ENCODE data around the gene FSIP2. TPM values are rescaled to one million over a fixed set of nuclear protein-coding genes. Genes with fewer than 3 reads are reported as not detected.
A peak's percentile ranks its signal among the peaks of the same experiment; 100 is the strongest.

The FSIP2 gene
- total and polyA plus RNA-seq, 2 of the 8 experiments (the other 6 are each of a cell fraction or from before 2014, with no cell fraction given) = 0.47 to 1.4 TPM

DNA sequence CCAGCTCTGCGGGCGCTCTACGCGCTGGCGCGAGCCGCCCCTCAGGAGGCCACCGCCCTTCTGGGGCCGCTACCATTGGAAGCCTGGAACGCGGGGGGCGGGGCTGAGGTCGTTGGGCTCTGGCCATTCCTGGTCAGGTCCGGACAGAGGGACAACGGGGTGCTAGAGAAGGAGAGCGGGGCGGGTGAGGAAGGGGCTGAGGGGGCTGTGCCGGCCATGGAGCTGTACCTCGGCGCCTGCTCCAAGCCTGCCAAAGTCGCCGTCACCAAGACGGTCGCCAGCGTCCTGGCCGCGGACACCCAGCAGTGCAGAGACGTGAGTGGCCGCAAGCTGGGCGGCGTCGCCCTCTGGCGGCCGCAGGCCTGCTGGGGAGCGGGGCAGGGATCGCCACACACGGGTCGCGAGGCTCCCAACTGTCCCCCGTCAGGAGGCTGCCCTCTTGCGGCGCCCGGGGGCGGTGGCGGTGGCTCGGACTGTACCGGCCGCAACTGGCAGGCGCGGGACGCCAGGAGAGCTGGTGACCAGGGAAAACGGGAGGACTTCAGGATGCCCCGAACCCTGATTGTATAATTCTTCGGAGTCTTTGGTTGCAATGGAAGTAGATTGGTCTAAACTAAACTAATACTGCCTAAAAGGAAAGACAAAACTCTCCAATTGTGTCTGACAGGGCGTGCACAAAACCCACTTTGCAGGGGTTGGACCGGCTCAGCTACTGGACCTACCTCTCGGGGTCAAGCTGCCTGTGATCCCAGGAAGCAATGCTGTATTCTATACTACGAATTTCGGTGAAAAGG, at the start of gene FSIP2 (continued):
- TF ChIP-seq, protein P1, sequence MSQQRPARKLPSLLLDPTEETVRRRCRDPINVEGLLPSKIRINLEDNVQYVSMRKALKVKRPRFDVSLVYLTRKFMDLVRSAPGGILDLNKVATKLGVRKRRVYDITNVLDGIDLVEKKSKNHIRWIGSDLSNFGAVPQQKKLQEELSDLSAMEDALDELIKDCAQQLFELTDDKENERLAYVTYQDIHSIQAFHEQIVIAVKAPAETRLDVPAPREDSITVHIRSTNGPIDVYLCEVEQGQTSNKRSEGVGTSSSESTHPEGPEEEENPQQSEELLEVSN (IDR thresholded peaks at IDR 0.05) = 0 out of 2 replicates have a peak, but pooled peaks have one; percentile 11
- no peak for TF ChIP-seq BRCA1 (IDR thresholded peaks at IDR 0.05; ENCODE audit: low read depth, low read length)
- peak; percentile 93 for TF ChIP-seq ASH2L (IDR thresholded peaks at IDR 0.05; ENCODE audit: low read length)
- TF ChIP-seq KDM4A (IDR thresholded peaks at IDR 0.05; ENCODE audit: low read depth, low read length, severe bottlenecking) = peak; percentile 97
- TF ChIP-seq GTF2F1 (IDR thresholded peaks at IDR 0.05; ENCODE audit: borderline replicate concordance, low read depth, low read length) = no peak; the same call in 1 of the 2 replicates
- peak; percentile 32; the same call in 1 of the 2 replicates for TF ChIP-seq TAF1 (IDR thresholded peaks at IDR 0.05; ENCODE audit: low read depth, low read length)
- peak; percentile 76 for TF ChIP-seq TAF7 (optimal IDR thresholded peaks at IDR 0.05; ENCODE audit: borderline replicate concordance, low read depth, low read length)
- no peak for TF ChIP-seq HDAC6 (IDR thresholded peaks at IDR 0.05; ENCODE audit: low read depth, low read length)
- TF ChIP-seq TBP (IDR thresholded peaks at IDR 0.05; ENCODE audit: low read depth, low read length) = peak; percentile 49; the same call in 1 of the 2 replicates
- TF ChIP-seq RNF2 (IDR thresholded peaks at IDR 0.05; ENCODE audit: borderline replicate concordance, low read depth, low read length, missing control alignments, poor library complexity, severe bottlenecking) = no peak
- no peak for TF ChIP-seq CHD2 (IDR thresholded peaks at IDR 0.05; ENCODE audit: low read length)
- 0 out of 2 replicates have a peak, but pooled peaks have one; percentile 8 for TF ChIP-seq TEAD4 (IDR thresholded peaks at IDR 0.05; ENCODE audit: low read depth, low read length)
- TF ChIP-seq TCF12 (IDR thresholded peaks at IDR 0.05; ENCODE audit: low read depth, low read length) = no peak
- 0 out of 4 replicates have a peak, but pooled peaks of 1 of the 2 experiments have one; percentile 34 for TF ChIP-seq HDAC2 (IDR thresholded peaks at IDR 0.05; ENCODE audit: borderline replicate concordance in 1 of 2, low read depth in 2 of 2, low read length in 2 of 2)
- no peak for TF ChIP-seq RFX5 (IDR thresholded peaks at IDR 0.05; ENCODE audit: borderline replicate concordance, low read depth, low read length)
- TF ChIP-seq SP1 (IDR thresholded peaks at IDR 0.05; ENCODE audit: low read depth, low read length) = no peak
- peak; percentile 30; the same call in 1 of the 2 replicates for TF ChIP-seq BACH1 (IDR thresholded peaks at IDR 0.05; ENCODE audit: low read length)
- TF ChIP-seq RXRA (IDR thresholded peaks at IDR 0.05; ENCODE audit: insufficient read depth, low read depth, low read length) = no peak
- TF ChIP-seq SIRT6 (IDR thresholded peaks at IDR 0.05; ENCODE audit: low read length) = no peak
- TF ChIP-seq CTBP2 (IDR thresholded peaks at IDR 0.05; ENCODE audit: borderline replicate concordance, insufficient read depth, insufficient read length, low read length) = peak; percentile 78
- TF ChIP-seq NRF1 (IDR thresholded peaks at IDR 0.05; ENCODE audit: low read depth, low read length) = no peak
- no peak for TF ChIP-seq SP2 (IDR thresholded peaks at IDR 0.05; ENCODE audit: low read length)
- no peak for TF ChIP-seq POU5F1 (IDR thresholded peaks at IDR 0.05; ENCODE audit: low read depth, low read length)

Measured in H1 (cell line).